ENCODE measurements around the gene CBX3. TPM values are rescaled to one million over a fixed set of nuclear protein-coding genes. Genes with fewer than 3 reads are reported as not detected.
"Not testable (repeated sequence)": the region's sequence is repeated elsewhere in the genome, so short reads cannot be mapped to it uniquely, and the experiment has no call there.

CBX3 gene
- total RNA-seq, 1 donor from 2014 or later, result 52.1 TPM

GRCh38 chr7:26172048-26172447 is 29.5 kb upstream of the CBX3 start:
- no peak for DNase-seq (ENCODE audit: extremely low spot score in 2 of 2)
- Histone ChIP-seq H3K4me3 (no peak overlapping the region), H3K9me3 (no peaks in the 10 kb centered on the region), H3K4me1 (no peaks in the 10 kb centered on the region), H3K36me3 (no peaks in the 10 kb centered on the region), H3K27ac (no peak overlapping the region), H3K27me3 (no peaks in the 10 kb centered on the region)
- no peak for TF ChIP-seq POLR2AphosphoS5 (IDR thresholded peaks at IDR 0.05; ENCODE audit: insufficient read depth in 1 of 2, low read depth in 1 of 2)
- no peak for TF ChIP-seq POLR2A (IDR thresholded peaks at IDR 0.05)
- TF ChIP-seq CTCF (IDR thresholded peaks at IDR 0.05), result no peak
- intact Hi-C loops (cut with DNase I), result no loop called here

- H3K27ac ChIP-seq; H3K36me3 ChIP-seq; DNase-seq (ENCODE audit: extremely low spot score in 2 of 2); H3K4me3 ChIP-seq; H3K9me3 ChIP-seq; H3K27me3 ChIP-seq; intact Hi-C loops (cut with DNase I); H3K4me1 ChIP-seq: not testable (repeated sequence)
Observed at GRCh38 chr7:26175903-26176302, 25.6 kb upstream of the CBX3 start.

- intact Hi-C loops (cut with DNase I); H3K9me3 ChIP-seq; DNase-seq (ENCODE audit: extremely low spot score in 2 of 2); H3K27ac ChIP-seq; H3K27me3 ChIP-seq; H3K4me1 ChIP-seq; H3K36me3 ChIP-seq; H3K4me3 ChIP-seq: not testable (repeated sequence)
Observed at GRCh38 chr7:26176696-26177095, 24.8 kb upstream of the CBX3 start.

- H3K27me3 ChIP-seq; H3K27ac ChIP-seq; DNase-seq (ENCODE audit: extremely low spot score in 2 of 2); intact Hi-C loops (cut with DNase I); H3K9me3 ChIP-seq; H3K36me3 ChIP-seq; H3K4me1 ChIP-seq; H3K4me3 ChIP-seq: not testable (repeated sequence)
Observed at GRCh38 chr7:26177269-26177668, 24.3 kb upstream of the CBX3 start.

- H3K4me1 ChIP-seq, result no peaks in the 10 kb centered on the region
- no peak overlapping the region for H3K4me3 ChIP-seq
- no peak for DNase-seq (ENCODE audit: extremely low spot score in 2 of 2)
- no peaks in the 10 kb centered on the region for H3K36me3 ChIP-seq
- H3K27ac ChIP-seq, result no peak overlapping the region
- no peaks in the 10 kb centered on the region for H3K27me3 ChIP-seq
- H3K9me3 ChIP-seq, result no peaks in the 10 kb centered on the region
- intact Hi-C loops (cut with DNase I), result no loop called here
- TF ChIP-seq POLR2A (IDR thresholded peaks at IDR 0.05), result no peak
- no peak for TF ChIP-seq POLR2AphosphoS5 (IDR thresholded peaks at IDR 0.05; ENCODE audit: insufficient read depth in 1 of 2, low read depth in 1 of 2)
- no peak for TF ChIP-seq CTCF (IDR thresholded peaks at IDR 0.05)
Observed at GRCh38 chr7:26178272-26178960, 23.1 kb upstream of the CBX3 start.

GRCh38 chr7:26179422-26179821 is 22.1 kb upstream of the CBX3 start:
- H3K36me3 ChIP-seq, result no peaks in the 10 kb centered on the region
- DNase-seq (ENCODE audit: extremely low spot score in 2 of 2), result no peak
- intact Hi-C loops (cut with DNase I), result no loop called here
- no peaks in the 10 kb centered on the region for H3K27me3 ChIP-seq
- no peak overlapping the region for H3K4me3 ChIP-seq
- TF ChIP-seq CTCF (IDR thresholded peaks at IDR 0.05), result no peak
- H3K9me3 ChIP-seq, result no peaks in the 10 kb centered on the region
- H3K4me1 ChIP-seq, result no peaks in the 10 kb centered on the region
- no peak overlapping the region for H3K27ac ChIP-seq

All from vagina (tissue), 2 donors.